GM12892 (cell line): Measurements from ENCODE around the gene UVRAG.

ENCODE experiments used
- POLR2A ChIP-seq: IDR thresholded peaks from 2 replicates; pipeline ENCODE4 v1.6.1; 2011; ENCODE audit warnings: low read depth, low read length, control low read depth
- POLR2AphosphoS5 ChIP-seq: IDR thresholded peaks from 2 replicates; pipeline ENCODE4 v1.6.1; 2011; ENCODE audit warnings: low read depth, low read length, control low read depth

DNA sequence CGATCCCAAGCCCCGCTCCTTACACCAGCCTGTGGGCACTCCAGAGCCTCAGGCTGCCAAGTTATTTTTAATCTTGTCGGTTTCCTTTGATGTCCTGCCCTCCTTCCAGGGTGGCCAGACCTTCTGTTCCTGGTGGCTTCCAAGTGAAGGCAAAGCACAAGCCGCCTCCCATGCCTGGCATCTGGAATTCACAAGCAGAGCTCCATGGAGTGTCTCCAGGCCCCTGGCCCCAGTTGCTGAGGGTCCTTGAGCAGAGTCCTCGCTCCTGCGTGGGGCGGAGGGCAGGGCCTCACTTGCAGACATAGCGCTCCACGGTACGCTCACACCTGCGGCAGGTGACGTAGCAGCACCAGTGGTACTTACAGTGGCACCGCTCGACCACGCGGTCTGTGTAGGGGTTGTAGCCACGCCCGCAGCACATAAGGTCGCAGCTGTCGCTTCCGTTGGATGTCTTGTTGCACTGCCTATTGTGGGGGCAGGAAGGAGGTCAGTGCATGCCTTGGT, 371.8 kb downstream of the UVRAG start:
- TF ChIP-seq POLR2A: no peak
- TF ChIP-seq POLR2AphosphoS5: no peak
